Cardiac muscle cell (in vitro differentiated cells and primary cell): ENCODE data around the gene PCSK4. TPM values are rescaled to one million over a fixed set of nuclear protein-coding genes. Genes with fewer than 3 reads are reported as not detected.
A peak's percentile ranks its signal among the peaks of the same experiment; 100 is the strongest.
"Not testable (repeated sequence)": the region's sequence is repeated elsewhere in the genome, so short reads cannot be mapped to it uniquely, and the experiment has no call there.

ENCODE experiments used
- DNase-seq, 2 donors: peaks; one replicate each; pipeline versions ENCODE4 v3.0.0 to v3.0.0-alpha.2; 2010 to 2017; ENCODE audit warnings: low read depth in 1 of 2, low spot score in 1 of 2
- H3K27ac ChIP-seq: fragments of 200-600 bp; sonication (generic); 2 replicates; pipeline ENCODE4 v1.5.1; 2016
- H3K27me3 ChIP-seq: fragments of 200-600 bp; sonication (generic); 2 replicates; pipeline ENCODE4 v1.6.0; 2016; ENCODE audit warnings: control low read depth
- H3K36me3 ChIP-seq: fragments of 200-600 bp; sonication (generic); 2 replicates; pipeline ENCODE4 v1.5.1; 2016; ENCODE audit warnings: control low read depth
- H3K4me1 ChIP-seq: fragments of 200-600 bp; sonication (generic); 2 replicates; pipeline ENCODE4 v1.8.1; 2017; ENCODE audit warnings: low read depth, mild to moderate bottlenecking, mixed run types
- H3K4me3 ChIP-seq: fragments of 200-600 bp; sonication (generic); 2 replicates; pipeline ENCODE4 v1.5.1; 2016; ENCODE audit warnings: mild to moderate bottlenecking
- H3K9me3 ChIP-seq: fragments of 200-600 bp; sonication (generic); 2 replicates; pipeline ENCODE4 v1.5.1; 2017; ENCODE audit warnings: low read depth, mild to moderate bottlenecking, control low read depth
- CTCF ChIP-seq: IDR thresholded peaks from 2 replicates; pipeline ENCODE4 v1.5.1; 2012; ENCODE audit warnings: low read depth, mild to moderate bottlenecking, low read length
- polyA plus RNA-seq: library from polyadenylated mRNA; unstranded; fragments of >200 nt; fragmentation: Nextera tagmentation; extraction: Ambion mirVana; gene quantifications from 2 replicates; pipeline ENCODE4 v1.2.1, GENCODE V29; 2016
- total RNA-seq: library from RNA; depleted of rRNA; stranded (reverse); fragments of >200 nt; gene quantifications from 2 replicates; pipeline ENCODE4 v1.2.3, GENCODE V29; 2016

PCSK4 gene
- total and polyA plus RNA-seq, 2 experiments from 2014 or later, result 9.6 to 28.6 TPM

- Histone ChIP-seq H3K36me3 (peaks cover 22% of the 10 kb centered on the region), H3K9me3 (no peaks in the 10 kb centered on the region), H3K4me3 (no peak overlapping the region), H3K4me1 (peaks cover 4% of the 10 kb centered on the region), H3K27me3 (peaks cover 2% of the 10 kb centered on the region), H3K27ac (no peak overlapping the region)
- DNase-seq, result no peak
- TF ChIP-seq CTCF, result no peak
These were observed 49.7 kb downstream of the PCSK4 start for GRCh38 chr19:1440418-1440801.

GRCh38 chr19:1439525-1440417 lies 50.4 kb downstream of the PCSK4 start:
- Histone ChIP-seq H3K36me3 (peaks cover 22% of the 10 kb centered on the region), H3K4me3 (peak overlapping the region; percentile 56)
- H3K4me1 ChIP-seq, H3K27me3 ChIP-seq, H3K9me3 ChIP-seq, DNase-seq, H3K27ac ChIP-seq: not testable (repeated sequence)

DNA sequence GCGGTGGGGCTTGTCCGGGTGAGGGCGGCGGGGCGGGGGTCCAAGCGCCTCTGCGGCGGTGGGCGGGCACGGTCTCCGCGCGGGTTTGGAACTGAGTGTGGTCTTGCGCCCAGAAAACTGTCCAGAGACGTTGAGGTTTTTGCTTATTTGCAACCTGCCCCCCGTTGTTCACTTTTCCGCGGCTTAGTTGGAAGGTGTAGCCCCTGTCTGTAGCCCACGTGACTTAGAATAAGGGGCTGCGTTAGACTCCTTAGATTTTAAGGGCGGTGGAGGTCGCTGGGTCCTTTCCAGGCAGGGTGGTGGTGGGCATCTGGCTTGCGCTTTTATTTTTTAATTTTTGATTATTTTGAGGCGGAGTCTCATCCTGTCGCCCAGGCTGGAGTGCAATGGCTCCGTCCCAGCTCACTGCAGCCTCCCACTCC lies 51.2 kb downstream of the PCSK4 start:
- TF ChIP-seq CTCF, result no peak
- Histone ChIP-seq H3K4me3 (peak overlapping the region; percentile 56), H3K27ac (peak overlapping the region; percentile 94), H3K27me3 (no peaks in the 10 kb centered on the region), H3K36me3 (peaks cover 22% of the 10 kb centered on the region), H3K9me3 (no peaks in the 10 kb centered on the region), H3K4me1 (peaks cover 4% of the 10 kb centered on the region)
- DNase-seq, result no peak

GRCh38 chr19:1438035-1438932 lies 51.9 kb downstream of the PCSK4 start, which contains the start of gene RPS15:
TSS of gene RPS15 (plus strand) at chr19:1438396. CDS start at chr19:1438426, 30 bp downstream.
- Histone ChIP-seq H3K4me3 (peak within 1 kb of the TSS; percentile 56), H3K4me1 (peaks cover 4% of the 10 kb centered on the region), H3K36me3 (peaks cover 22% of the 10 kb centered on the region), H3K9me3 (no peaks in the 10 kb centered on the region), H3K27me3 (no peaks in the 10 kb centered on the region), H3K27ac (peak within 1 kb of the TSS; percentile 94)
- peak; percentile 95 to 97 for DNase-seq
- TF ChIP-seq CTCF, result peak; percentile 90

DNA sequence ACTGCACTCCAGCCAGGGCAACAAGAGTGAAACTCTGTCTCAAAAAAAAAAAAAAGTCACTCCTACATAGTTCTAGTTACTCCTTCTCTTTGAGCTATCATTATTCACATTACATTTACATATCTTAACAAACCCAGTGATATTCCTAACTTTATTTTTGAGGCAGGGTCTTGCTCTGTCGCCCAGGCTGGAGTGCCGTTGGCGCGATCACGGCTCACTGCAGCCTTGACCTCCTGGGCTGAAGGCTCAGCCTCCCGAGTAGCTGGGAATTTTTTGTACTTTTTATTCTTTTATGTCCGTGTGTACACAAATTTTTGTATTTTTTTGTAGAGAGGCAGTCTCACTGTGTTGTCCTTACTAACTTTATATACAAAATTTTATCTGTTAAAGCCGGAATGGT lies 52.5 kb downstream of the PCSK4 start:
- Histone ChIP-seq H3K27ac (no peak overlapping the region), H3K4me3 (no peak overlapping the region), H3K4me1 (peaks cover 4% of the 10 kb centered on the region)

More for the DNA sequence above, 52.5 kb downstream of the PCSK4 start:
- no peak for TF ChIP-seq CTCF
- H3K27me3 ChIP-seq, result no peaks in the 10 kb centered on the region
- peaks cover 24% of the 10 kb centered on the region for H3K36me3 ChIP-seq
- DNase-seq, result no peak
- no peaks in the 10 kb centered on the region for H3K9me3 ChIP-seq
